IMR-90 (cell line): ENCODE results near the gene KLHL14. TPM values are rescaled to one million over a fixed set of nuclear protein-coding genes. Genes with fewer than 3 reads are reported as not detected.
A peak's percentile ranks its signal among the peaks of the same experiment; 100 is the strongest.

Source experiments
- ATAC-seq: fragments of 200-7000 bp; cut with Tn5 transposase; 2 replicates; pipeline ENCODE4 v1.9.1; 2020; ENCODE audit warnings: low read depth, mild to moderate bottlenecking, moderate library complexity
- BruUV-seq: library from RNA; stranded (reverse); fragments of 400-500 nt; replicated peaks from 2 replicates; lab custom pipeline; 2021; lab: Mats Ljungman, UMichigan
- CTCF ChIA-PET: fragments of 300-600 bp; formaldehyde crosslinking; extraction: SDS; loops from one replicate; lab custom pipeline; 2021; ENCODE audit warnings: antibody characterized with exemption; lab: Yijun Ruan, JAX
- POLR2A ChIA-PET: fragments of 300-600 bp; sonication (Branson Sonifier 250); formaldehyde crosslinking; loops from one replicate; lab custom pipeline; 2022; ENCODE audit warnings: antibody characterized with exemption; ENCODE audit not compliant: unreplicated experiment; lab: Charles Lee
- DNase-seq: peaks from one replicate; pipeline ENCODE4 v3.0.0; 2013
- H2AFZ ChIP-seq: replicated peaks from 2 replicates; pipeline ENCODE3; 2013; ENCODE audit warnings: low read length, mild to moderate bottlenecking; ENCODE audit not compliant: poor library complexity
- H2AK5ac ChIP-seq: 2 replicates; pipeline ENCODE4 v1.6.1; 2013; ENCODE audit warnings: low read depth, low read length, inconsistent platforms
- H2AK9ac ChIP-seq: replicated peaks from 2 replicates; pipeline ENCODE3; 2013; ENCODE audit warnings: mild to moderate bottlenecking, low read depth, low read length, moderate library complexity; ENCODE audit not compliant: poor library complexity
- H2BK120ac ChIP-seq: 2 replicates; pipeline ENCODE4 v1.6.1; 2013; ENCODE audit warnings: low read depth, low read length, inconsistent platforms
- H2BK15ac ChIP-seq: 3 replicates; pipeline ENCODE4 v1.6.1; 2013; ENCODE audit warnings: low read depth, low read length, inconsistent platforms
- H2BK20ac ChIP-seq: 2 replicates; pipeline ENCODE4 v1.6.1; 2013; ENCODE audit warnings: low read depth, mild to moderate bottlenecking, inconsistent platforms, low read length, moderate library complexity
- H2BK5ac ChIP-seq: 2 replicates; pipeline ENCODE4 v1.6.1; 2013; ENCODE audit warnings: mild to moderate bottlenecking, low read depth, low read length, inconsistent platforms; ENCODE audit not compliant: poor library complexity, severe bottlenecking
- H3K14ac ChIP-seq: replicated peaks from 2 replicates; pipeline ENCODE4 v1.6.1; 2013; ENCODE audit warnings: low read depth, low read length, inconsistent platforms
- H3K18ac ChIP-seq: 2 replicates; pipeline ENCODE4 v1.6.1; 2013; ENCODE audit warnings: low read depth, low read length, control low read depth
- H3K23ac ChIP-seq: 2 replicates; pipeline ENCODE4 v1.6.1; 2013; ENCODE audit warnings: low read depth, low read length, inconsistent platforms
- H3K27ac ChIP-seq: 2 replicates; pipeline ENCODE4 v1.5.1; 2013; ENCODE audit warnings: mild to moderate bottlenecking, control low read depth, low read length; ENCODE audit not compliant: insufficient read depth
- H3K27me3 ChIP-seq: 2 replicates; pipeline ENCODE4 v1.6.1; 2013; ENCODE audit warnings: low read length; ENCODE audit not compliant: control insufficient read depth, insufficient read depth
- H3K36me3 ChIP-seq: 2 replicates; pipeline ENCODE4 v1.6.1; 2013; ENCODE audit warnings: low read length, mixed read lengths; ENCODE audit not compliant: control insufficient read depth, insufficient read depth
- H3K4ac ChIP-seq: 2 replicates; pipeline ENCODE4 v1.6.1; 2013; ENCODE audit warnings: low read depth, low read length, inconsistent platforms
- H3K4me1 ChIP-seq: 2 replicates; pipeline ENCODE4 v1.6.1; 2013; ENCODE audit warnings: low read length, mixed read lengths; ENCODE audit not compliant: control insufficient read depth, insufficient read depth
- H3K4me2 ChIP-seq: 2 replicates; pipeline ENCODE4 v1.6.1; 2013; ENCODE audit warnings: low read depth, mild to moderate bottlenecking, control low read depth, low read length, moderate library complexity
- H3K4me3 ChIP-seq: 2 replicates; pipeline ENCODE4 v1.5.1; 2013; ENCODE audit warnings: low read depth, mild to moderate bottlenecking, control low read depth, low read length, moderate library complexity; ENCODE audit not compliant: insufficient read depth
- H3K56ac ChIP-seq: 2 replicates; pipeline ENCODE4 v1.6.1; 2013; ENCODE audit warnings: low read length, inconsistent platforms; ENCODE audit not compliant: insufficient read depth; ENCODE audit errors: extremely low read depth
- H3K79me1 ChIP-seq, 2 experiments: 2 replicates each; pipeline ENCODE4 v1.6.1; 2013; ENCODE audit warnings: low read length in 2 of 2, inconsistent platforms in 1 of 2, low read depth in 1 of 2
- H3K9ac ChIP-seq: 2 replicates; pipeline ENCODE4 v1.6.1; 2013; ENCODE audit warnings: low read depth, low read length, control low read depth
- H3K9me1 ChIP-seq: 2 replicates; pipeline ENCODE4 v1.6.1; 2013; ENCODE audit warnings: low read length, inconsistent platforms; ENCODE audit not compliant: insufficient read depth
- H3K9me3 ChIP-seq: 2 replicates; pipeline ENCODE4 v1.6.1; 2013; ENCODE audit warnings: low read length; ENCODE audit not compliant: control insufficient read depth, insufficient read depth
- H4K20me1 ChIP-seq: 2 replicates; pipeline ENCODE4 v1.6.1; 2013; ENCODE audit warnings: low read length, inconsistent platforms; ENCODE audit not compliant: insufficient read depth
- H4K5ac ChIP-seq: 2 replicates; pipeline ENCODE4 v1.6.1; 2013; ENCODE audit warnings: mild to moderate bottlenecking, low read depth, low read length, control low read depth
- H4K8ac ChIP-seq, 2 experiments: 2 replicates each; pipeline ENCODE4 v1.6.1; 2013; ENCODE audit warnings: low read depth in 2 of 2, low read length in 2 of 2, control low read depth in 1 of 2, inconsistent platforms in 1 of 2
- H4K91ac ChIP-seq: 2 replicates; pipeline ENCODE4 v1.6.1; 2013; ENCODE audit warnings: low read depth, low read length, inconsistent platforms; ENCODE audit not compliant: insufficient read depth
- CEBPB ChIP-seq: IDR thresholded peaks from 2 replicates; pipeline ENCODE4 v1.6.1; 2012; ENCODE audit warnings: low read depth, low read length, improper control_type of control experiment
- MAZ ChIP-seq: IDR thresholded peaks from 2 replicates; pipeline ENCODE4 v1.6.1; 2012; ENCODE audit warnings: low read depth, mild to moderate bottlenecking, low read length, improper control_type of control experiment, moderate library complexity, borderline replicate concordance
- WGBS, 2 experiments: methylation state at CpG; one replicate each; pipeline versions ENCODE4 v1.1.5 to v1.1.7; 2013; ENCODE audit warnings: missing lambda C conversion rate in 2 of 2; ENCODE audit not compliant: insufficient read length in 1 of 2; ENCODE audit errors: extremely low coverage in 2 of 2; 5-methylcytosine and 5-hydroxymethylcytosine counted together
- dilution Hi-C: fragments of 300-500 bp; cut with HindIII; formaldehyde crosslinking; loops from one replicate; pipeline ENCODE4 v1.14.3; 2018; ENCODE audit warnings: low sequenced_read_pairs; ENCODE audit not compliant: unreplicated experiment
- in situ Hi-C: fragments of 300-500 bp; cut with MboI; formaldehyde crosslinking; loops from 3 replicates; pipeline ENCODE4 v1.14.3; 2019; ENCODE audit warnings: low sequenced_read_pairs, inconsistent platforms, mixed read lengths
- intact Hi-C: fragments of 100-400 bp; cut with micrococcal nuclease; formaldehyde crosslinking; loops from 2 replicates; pipeline ENCODE4 v1.10.0; 2022
- polyA plus RNA-seq, 3 experiments: library from polyadenylated mRNA; depleted of rRNA; stranded (reverse); fragments of >200 nt; gene quantifications; 2 replicates each; pipeline ENCODE4 v1.2.3, GENCODE V29; 2012; ENCODE audit warnings: low replicate concordance in 1 of 3
- total RNA-seq: library from RNA; depleted of rRNA; stranded (reverse); fragments of >200 nt; gene quantifications from 2 replicates; pipeline ENCODE4 v1.2.3, GENCODE V29; 2012

The KLHL14 gene
- total and polyA plus RNA-seq, 2 of the 4 experiments (the other 2 are of a cell fraction): not detected

GRCh38 chr18:32777049-32777448 lies 4.2 kb upstream of the KLHL14 start:
- Histone ChIP-seq H3K4me2 (no peak overlapping the region), H4K5ac (no peak overlapping the region), H3K18ac (no peak overlapping the region), H3K56ac (no peak overlapping the region), H2BK20ac (no peak overlapping the region), H3K36me3 (no peaks in the 10 kb centered on the region), H3K14ac (no peak overlapping the region), H3K23ac (no peak overlapping the region), H3K9ac (no peak overlapping the region), H3K4me1 (no peaks in the 10 kb centered on the region), H4K8ac (no peak overlapping the region), H3K9me3 (no peaks in the 10 kb centered on the region), H2AFZ (no peak overlapping the region), H3K9me1 (no peaks in the 10 kb centered on the region), H2BK5ac (no peak overlapping the region), H3K27ac (no peak overlapping the region), H4K91ac (no peak overlapping the region), H4K20me1 (no peaks in the 10 kb centered on the region), H2BK120ac (no peak overlapping the region), H3K4ac (no peak overlapping the region), H3K27me3 (peaks cover 13% of the 10 kb centered on the region; the same call in 1 of the 2 replicates), H2AK5ac (no peak overlapping the region), H3K79me1 (no peaks in the 10 kb centered on the region), H3K4me3 (no peak overlapping the region), H2AK9ac (no peak overlapping the region), H2BK15ac (no peak overlapping the region)
- dilution Hi-C loops: no loop called here
- ATAC-seq (no peak), DNase-seq (no peak)
- TF ChIP-seq MAZ: no peak
- 0 out of 2 replicates have a peak, but pooled peaks have one; percentile 27 for TF ChIP-seq CEBPB
- no CpG with 5 or more reads among the region's 2 CpGs for WGBS, 2 experiments
- in situ Hi-C loops: no loop called here
- CTCF ChIA-PET: no interaction called here
- POLR2A ChIA-PET: no interaction called here
- intact Hi-C loops: no loop called here
- no TSS peak for BruUV-seq
